GM19397 (cell line): ENCODE results near the gene TMC6.
"Not testable (repeated sequence)": the region's sequence is repeated elsewhere in the genome, so short reads cannot be mapped to it uniquely, and the experiment has no call there.

ENCODE experiments used
- ATAC-seq: cut with Tn5 transposase; IDR thresholded peaks from one replicate; pipeline ENCODE4 v1.9.1; 2021; ENCODE audit warnings: mild to moderate bottlenecking, moderate library complexity; ENCODE audit not compliant: unreplicated experiment

Gene TMC6

DNA sequence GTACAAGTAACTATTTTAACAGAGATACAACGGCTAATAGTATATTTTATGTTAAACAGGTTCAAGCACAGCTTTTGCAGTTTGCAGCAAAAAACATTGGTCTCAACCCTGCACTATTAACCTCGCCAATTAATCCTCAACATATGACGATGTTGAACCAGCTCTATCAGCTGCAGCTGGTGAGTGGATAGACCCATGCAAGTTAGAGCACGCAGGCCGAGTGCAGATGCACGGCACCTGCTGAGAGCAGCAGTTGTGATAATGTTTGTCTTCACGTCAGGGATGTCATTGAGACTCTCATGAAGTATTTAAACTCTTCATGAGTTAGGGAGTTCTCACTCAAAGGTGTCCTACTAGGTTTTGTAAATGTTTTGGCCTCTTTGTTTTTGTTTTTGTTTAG, 45.6 kb downstream of the TMC6 start:
- ATAC-seq = no peak

DNA sequence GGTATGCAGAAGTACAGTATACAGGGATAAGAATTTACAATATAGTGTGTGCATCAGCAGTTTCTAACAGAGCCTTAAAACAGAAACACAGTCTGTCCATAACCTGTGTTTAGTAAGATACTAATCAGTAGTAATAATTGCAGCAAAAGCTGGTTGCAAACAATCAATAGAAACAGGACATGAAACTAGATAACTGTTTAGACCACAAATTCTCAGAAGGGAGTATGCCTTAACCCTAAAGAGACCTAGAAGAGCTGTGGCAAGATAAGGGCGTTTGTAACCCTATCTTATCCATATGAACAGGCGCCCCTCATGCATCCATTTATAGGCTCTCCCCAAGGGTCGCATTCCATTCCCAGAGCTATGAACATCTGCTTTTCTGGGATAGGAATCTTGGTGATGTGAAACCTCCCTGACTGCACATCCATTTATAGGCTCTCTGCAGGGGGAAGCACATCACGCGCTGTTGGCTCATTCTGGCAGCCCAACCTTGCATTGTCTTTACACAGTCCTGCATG, 46.1 kb downstream of the TMC6 start:
- not testable (repeated sequence) for ATAC-seq

DNA sequence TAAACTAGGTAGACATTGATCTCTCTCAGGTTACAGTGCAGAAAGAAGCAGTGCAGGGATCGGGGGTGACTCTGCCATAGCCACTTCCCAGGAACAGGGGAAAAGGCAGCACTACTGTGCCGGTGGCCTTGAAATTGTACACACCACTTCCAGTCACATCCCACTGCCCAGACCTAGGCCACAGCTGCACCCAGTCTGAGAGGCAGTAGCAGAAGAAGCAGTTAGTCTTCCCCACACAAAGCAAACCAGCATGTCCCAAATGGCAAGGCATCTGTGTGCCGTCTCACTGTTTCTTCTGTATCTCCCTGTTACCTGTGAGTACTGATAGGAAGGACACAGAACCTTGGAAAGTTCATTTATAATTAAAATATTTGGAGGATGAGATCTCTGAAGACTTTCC, 47.0 kb downstream of the TMC6 start:
- no peak for ATAC-seq

DNA sequence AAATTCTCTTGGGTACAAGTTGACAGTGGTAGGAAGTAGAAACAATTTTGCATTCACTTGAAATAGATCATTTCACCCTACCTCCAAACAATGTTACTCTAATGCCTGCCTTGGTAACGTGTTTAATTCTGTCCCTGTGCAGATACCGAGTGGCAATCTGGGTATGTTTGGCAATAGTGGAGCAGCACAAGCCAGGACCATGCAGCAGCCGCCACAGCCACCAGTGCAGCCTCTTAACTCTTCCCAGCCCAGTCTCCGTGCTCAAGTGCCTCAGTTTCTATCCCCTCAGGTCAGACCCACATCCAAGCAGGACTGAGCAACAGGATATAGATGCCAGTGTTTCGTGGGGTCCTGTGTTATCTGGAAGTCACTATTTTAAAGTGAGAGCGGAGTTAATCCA, 49.3 kb downstream of the TMC6 start:
- no peak for ATAC-seq

DNA sequence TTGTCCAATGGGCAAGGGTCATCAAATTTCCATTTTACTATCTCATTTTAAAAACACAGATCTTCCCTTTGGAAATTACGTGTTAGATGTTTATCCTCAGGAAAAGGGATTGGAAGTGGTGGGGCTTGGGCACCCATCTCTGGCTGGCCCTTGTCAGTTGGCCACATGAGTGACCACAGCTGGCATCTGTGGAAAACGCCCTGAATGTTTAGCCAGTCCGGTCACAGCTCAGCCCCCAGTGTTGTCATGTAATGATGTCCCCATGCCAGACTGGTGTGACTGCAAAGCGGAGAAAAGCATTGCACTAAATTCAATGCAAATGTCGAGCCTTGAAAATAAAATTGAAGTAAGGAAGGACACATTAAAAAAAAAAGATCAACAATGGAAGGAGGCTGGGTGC, 53.0 kb downstream of the TMC6 start:
- no peak for ATAC-seq

DNA sequence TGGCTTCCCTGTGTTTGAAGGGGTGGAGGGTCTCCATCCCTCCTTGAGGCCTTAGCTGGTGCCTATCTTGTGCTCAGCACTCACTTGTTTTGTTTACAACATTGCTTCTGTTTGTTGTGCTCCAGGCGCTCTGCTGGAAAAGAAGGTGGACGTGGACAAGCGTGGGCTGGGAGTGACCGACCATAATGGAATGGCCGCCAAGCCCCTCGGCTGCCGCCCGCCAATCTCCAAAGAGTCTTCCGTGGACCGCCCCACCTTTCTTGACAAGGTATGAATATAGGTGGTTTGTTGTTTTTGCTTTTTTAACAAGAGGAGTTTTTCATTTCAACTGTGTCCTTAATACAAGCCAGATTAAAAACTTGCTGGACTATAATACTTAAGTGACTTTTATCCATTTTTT, 53.5 kb downstream of the TMC6 start:
- no peak for ATAC-seq

DNA sequence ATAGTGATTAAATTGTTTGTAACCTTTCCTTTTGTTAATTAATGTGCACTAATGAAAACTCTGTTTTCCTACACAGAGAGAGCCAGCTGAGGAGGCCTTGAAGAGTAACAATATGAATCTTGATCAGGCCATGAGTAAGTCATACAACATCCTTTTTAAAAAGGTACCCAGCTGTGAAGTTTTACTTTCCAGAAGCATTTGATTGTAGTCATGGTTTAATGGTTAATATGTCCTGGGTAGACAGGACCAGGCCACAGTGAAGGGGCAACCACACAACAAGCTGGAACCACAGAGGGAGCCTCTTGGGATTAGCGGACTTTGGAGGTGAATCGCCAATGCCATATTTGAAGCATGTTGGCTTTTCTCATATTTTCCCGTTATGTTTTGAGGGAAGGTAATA, 55.6 kb downstream of the TMC6 start:
- no peak for ATAC-seq

DNA sequence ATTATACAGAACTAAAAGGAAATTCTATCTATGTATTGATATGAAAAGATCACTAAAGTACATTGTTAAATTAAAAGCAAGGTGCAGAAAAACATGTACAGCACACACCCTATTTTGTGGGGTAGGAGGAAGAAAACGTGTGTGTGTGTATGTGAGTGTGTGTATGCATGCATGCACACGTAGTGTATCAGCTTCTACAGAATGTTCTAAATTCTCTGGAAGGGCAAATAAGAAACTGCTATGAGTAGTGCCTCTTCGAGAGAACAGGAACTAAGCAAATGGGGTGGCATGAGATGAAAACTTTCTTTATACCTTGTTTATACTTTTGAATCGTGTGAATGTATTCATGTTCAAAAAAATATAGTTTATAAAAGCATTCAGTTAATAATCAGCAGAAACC, 58.9 kb downstream of the TMC6 start:
- ATAC-seq = no peak

DNA sequence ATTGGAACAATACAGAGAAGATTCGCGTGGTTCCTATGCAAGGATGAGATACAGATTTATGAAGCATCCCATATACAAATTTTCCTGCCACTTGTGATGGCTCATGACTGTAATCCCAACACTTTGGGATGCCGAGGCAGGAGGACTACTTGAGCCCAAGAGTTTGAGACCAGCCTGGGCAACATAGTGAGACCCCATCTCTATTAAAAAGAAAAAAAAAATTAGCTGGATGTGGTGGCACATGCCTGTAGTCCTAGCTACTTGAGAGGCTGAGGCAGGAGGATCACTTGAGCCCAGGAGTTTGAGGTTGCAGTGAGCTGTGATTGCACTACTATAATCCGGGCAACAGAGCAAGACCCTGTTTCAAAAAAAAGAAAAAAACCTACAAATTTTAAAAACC, 61.6 kb downstream of the TMC6 start:
- ATAC-seq = not testable (repeated sequence)

DNA sequence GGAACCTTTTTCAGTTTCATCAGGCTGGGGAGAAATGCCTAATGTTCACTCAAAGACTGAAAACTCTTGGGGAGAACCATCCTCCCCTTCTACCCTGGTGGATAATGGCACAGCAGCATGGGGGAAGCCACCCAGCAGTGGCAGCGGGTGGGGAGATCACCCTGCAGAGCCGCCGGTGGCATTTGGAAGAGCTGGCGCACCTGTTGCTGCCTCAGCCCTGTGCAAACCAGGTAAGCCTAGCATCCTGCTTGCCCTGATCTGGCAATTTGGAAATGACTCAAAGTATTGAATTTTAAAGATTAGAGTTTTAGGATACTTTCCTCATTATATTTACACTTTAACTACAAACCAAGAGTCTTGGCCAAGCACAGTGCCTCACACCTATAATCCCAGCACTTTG, 63.8 kb downstream of the TMC6 start:
- ATAC-seq = no peak

DNA sequence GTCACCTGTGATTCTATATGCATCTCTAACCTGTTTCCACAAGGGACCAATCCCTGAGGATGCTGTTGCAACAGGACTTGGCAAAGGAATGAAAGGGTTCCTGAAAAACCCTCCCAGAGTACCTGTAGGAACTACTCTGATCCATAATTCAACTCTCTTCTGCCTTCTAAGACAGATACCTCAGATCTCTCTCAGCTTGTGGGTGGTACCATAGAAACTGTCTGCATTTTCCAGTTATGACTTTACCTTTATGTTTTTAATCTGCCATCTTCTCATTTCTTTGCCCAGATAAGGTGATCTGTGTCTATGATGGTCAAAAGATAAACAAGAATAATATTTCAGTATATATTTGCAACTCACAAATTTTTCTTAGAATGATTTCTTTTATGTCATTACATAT, 65.1 kb downstream of the TMC6 start:
- ATAC-seq = no peak

DNA sequence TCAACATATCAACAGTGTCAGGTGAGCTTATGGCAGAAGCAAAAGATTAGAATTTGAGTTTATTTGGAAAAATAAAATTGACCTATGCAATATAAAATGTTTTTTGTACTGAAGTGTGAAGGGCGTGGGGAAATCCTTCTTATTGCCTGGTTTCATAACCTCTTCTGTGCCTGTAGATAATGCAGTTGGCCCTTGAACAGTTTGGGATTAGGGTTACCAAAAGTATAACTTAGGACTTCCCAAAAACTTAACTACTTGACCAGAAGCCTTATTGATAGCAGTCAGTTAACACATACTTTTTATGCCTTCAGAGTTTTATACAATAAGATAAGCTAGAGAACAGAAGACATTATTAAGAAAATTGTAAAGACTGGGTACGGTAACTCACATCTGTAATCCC, 66.0 kb downstream of the TMC6 start:
- ATAC-seq = no peak
